Gastrocnemius medialis (tissue), 4 donors: ENCODE measurements around the gene PRUNE2.

Experiments
- CTCF ChIP-seq, 5 experiments: fragments of 450-650 bp in 3 of 5; fragments of 200-600 bp in 2 of 5; sonication (generic) in 2 of 5; IDR thresholded peaks in 4 of 5; conservative IDR thresholded peaks in 1 of 5; 1 replicate in 4 of 5; 2 replicates in 1 of 5; pipeline ENCODE4 v1.5.1; 2016 to 2019; ENCODE audit warnings: antibody characterized with exemption in 5 of 5, mild to moderate bottlenecking in 3 of 5, moderate library complexity in 3 of 5
- POLR2A ChIP-seq, 2 donors: fragments of 450-650 bp; IDR thresholded peaks; one replicate each; pipeline ENCODE4 v1.6.1; 2017; ENCODE audit warnings: antibody characterized with exemption in 2 of 2, mild to moderate bottlenecking in 2 of 2, moderate library complexity in 2 of 2

GRCh38 chr9:76856016-76856415, 49.9 kb downstream of the PRUNE2 start:
- no peak for TF ChIP-seq CTCF (IDR thresholded peaks at IDR 0.05 in 4 of 5, conservative IDR thresholded peaks at IDR 0.05 in 1 of 5)
- TF ChIP-seq POLR2A (IDR thresholded peaks at IDR 0.05), result no peak
